SJCRH30 (cell line): ENCODE data around the gene C1S. TPM values are rescaled to one million over a fixed set of nuclear protein-coding genes. Genes with fewer than 3 reads are reported as not detected.
"Not testable (repeated sequence)": the region's sequence is repeated elsewhere in the genome, so short reads cannot be mapped to it uniquely, and the experiment has no call there.

Experiments
- DNase-seq, 2 experiments: peaks; one replicate each; pipeline ENCODE4 v3.0.0-alpha.2; 2015 to 2020
- H3K27ac ChIP-seq: fragments of 250-450 bp; sonication (Bioruptor Pico); 2 replicates; pipeline ENCODE4 v1.5.1; 2020; ENCODE audit warnings: mild to moderate bottlenecking, moderate library complexity
- H3K27me3 ChIP-seq: fragments of 250-450 bp; sonication (Bioruptor Pico); 2 replicates; pipeline ENCODE4 v1.5.1; 2020; ENCODE audit warnings: mild to moderate bottlenecking, moderate library complexity
- H3K36me3 ChIP-seq: fragments of 250-450 bp; sonication (Bioruptor Pico); 2 replicates; pipeline ENCODE4 v1.5.1; 2020; ENCODE audit warnings: mild to moderate bottlenecking, moderate library complexity
- H3K4me1 ChIP-seq: fragments of 250-450 bp; sonication (Bioruptor Pico); 2 replicates; pipeline ENCODE4 v1.5.1; 2020; ENCODE audit warnings: mild to moderate bottlenecking, moderate library complexity
- H3K4me3 ChIP-seq: fragments of 250-450 bp; sonication (Bioruptor Pico); 2 replicates; pipeline ENCODE4 v1.5.1; 2020; ENCODE audit warnings: mild to moderate bottlenecking, moderate library complexity
- H3K9me3 ChIP-seq: fragments of 250-450 bp; sonication (Bioruptor Pico); replicated peaks from 2 replicates; pipeline ENCODE4 v1.5.1; 2020; ENCODE audit warnings: mild to moderate bottlenecking, moderate library complexity
- total RNA-seq: library from RNA; depleted of rRNA; stranded (reverse); fragments of >200 nt; shearing (Covaris generic); gene quantifications from 2 replicates; pipeline ENCODE4 v1.2.3, GENCODE V29; 2014; rRNA removed

Gene C1S
- total RNA-seq = 0.61 TPM in 1 of 2 replicates, not detected in the other

- no peak within 1 kb of the TSS for H3K4me3 ChIP-seq
- no peaks in the 10 kb centered on the region for H3K36me3 ChIP-seq
- DNase-seq = peak; percentile 10 to 32
- peaks cover 18% of the 10 kb centered on the region for H3K27me3 ChIP-seq
- H3K27ac ChIP-seq = no peak within 1 kb of the TSS
- no peaks in the 10 kb centered on the region for H3K4me1 ChIP-seq
- H3K9me3 ChIP-seq = no peaks in the 10 kb centered on the region
These were observed at the start of gene C1S for GRCh38 chr12:7060353-7060954. Gene C1S, plus strand, starts transcription at chr12:7060718. Its CDS starts 1,195 bp downstream, at chr12:7061913.

- H3K27me3 ChIP-seq, DNase-seq, H3K36me3 ChIP-seq, H3K27ac ChIP-seq, H3K9me3 ChIP-seq, H3K4me1 ChIP-seq, H3K4me3 ChIP-seq: not testable (repeated sequence)
These were observed 49.1 kb upstream of the C1S start for GRCh38 chr12:7011398-7011797.

GRCh38 chr12:7012024-7012607, 48.4 kb upstream of the C1S start:
- Histone ChIP-seq H3K4me1 (peaks cover 2% of the 10 kb centered on the region; the same call in 1 of the 2 replicates), H3K27ac (no peak overlapping the region), H3K27me3 (no peaks in the 10 kb centered on the region), H3K9me3 (no peaks in the 10 kb centered on the region), H3K36me3 (peaks cover 2% of the 10 kb centered on the region; the same call in 1 of the 2 replicates), H3K4me3 (no peak overlapping the region)
- DNase-seq = no peak

GRCh38 chr12:7013101-7013500, 47.4 kb upstream of the C1S start:
- DNase-seq = no peak
- peaks cover 6% of the 10 kb centered on the region; the same call in 1 of the 2 replicates for H3K4me1 ChIP-seq
- no peaks in the 10 kb centered on the region for H3K27me3 ChIP-seq
- no peak overlapping the region for H3K4me3 ChIP-seq
- no peaks in the 10 kb centered on the region for H3K9me3 ChIP-seq
- no peak overlapping the region for H3K27ac ChIP-seq
- peaks cover 2% of the 10 kb centered on the region; the same call in 1 of the 2 replicates for H3K36me3 ChIP-seq

- Histone ChIP-seq H3K27ac (no peak overlapping the region), H3K4me1 (peaks cover 9% of the 10 kb centered on the region), H3K36me3 (no peaks in the 10 kb centered on the region), H3K9me3 (no peaks in the 10 kb centered on the region), H3K4me3 (no peak overlapping the region), H3K27me3 (no peaks in the 10 kb centered on the region)
- DNase-seq = no peak
These were observed 44.8 kb upstream of the C1S start for GRCh38 chr12:7015555-7016370.

- H3K27ac ChIP-seq = no peak overlapping the region
- no peaks in the 10 kb centered on the region for H3K36me3 ChIP-seq
- H3K27me3 ChIP-seq = no peaks in the 10 kb centered on the region
- no peaks in the 10 kb centered on the region for H3K9me3 ChIP-seq
- H3K4me3 ChIP-seq = peak overlapping the region; percentile 89
- peaks cover 9% of the 10 kb centered on the region for H3K4me1 ChIP-seq
- DNase-seq = peak in 1 of 2 experiments; percentile 22
These were observed 43.5 kb upstream of the C1S start for GRCh38 chr12:7016958-7017571.

DNA sequence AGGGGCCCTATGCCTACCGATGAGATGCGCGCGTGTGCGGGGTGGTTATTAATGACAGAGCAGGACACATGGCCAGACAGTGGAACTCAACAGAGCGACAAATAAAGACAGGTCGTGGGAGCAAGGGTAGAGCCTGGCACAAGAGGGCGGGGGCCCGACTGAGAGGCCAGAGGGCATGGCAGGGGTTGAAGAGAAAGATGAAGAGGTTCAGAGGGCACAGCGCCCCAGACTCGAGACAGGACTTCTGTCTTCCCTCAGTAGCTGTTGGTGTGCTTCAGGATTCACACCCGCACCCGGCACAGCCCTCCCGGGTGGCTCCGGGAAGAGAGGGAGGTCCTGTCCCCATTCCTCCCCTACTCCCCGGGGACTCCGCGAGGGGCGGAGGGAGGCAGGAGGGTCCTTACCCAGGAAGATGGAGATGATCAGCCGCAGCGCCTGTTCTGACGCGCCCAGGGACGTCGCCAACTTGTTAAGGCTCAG, 42.6 kb upstream of the C1S start:
- Histone ChIP-seq H3K27ac (peak overlapping the region; percentile 49), H3K36me3 (no peaks in the 10 kb centered on the region), H3K4me3 (peak overlapping the region; percentile 89), H3K9me3 (no peaks in the 10 kb centered on the region), H3K27me3 (no peaks in the 10 kb centered on the region), H3K4me1 (peaks cover 9% of the 10 kb centered on the region)
- peak; percentile 76 to 77 for DNase-seq

DNA sequence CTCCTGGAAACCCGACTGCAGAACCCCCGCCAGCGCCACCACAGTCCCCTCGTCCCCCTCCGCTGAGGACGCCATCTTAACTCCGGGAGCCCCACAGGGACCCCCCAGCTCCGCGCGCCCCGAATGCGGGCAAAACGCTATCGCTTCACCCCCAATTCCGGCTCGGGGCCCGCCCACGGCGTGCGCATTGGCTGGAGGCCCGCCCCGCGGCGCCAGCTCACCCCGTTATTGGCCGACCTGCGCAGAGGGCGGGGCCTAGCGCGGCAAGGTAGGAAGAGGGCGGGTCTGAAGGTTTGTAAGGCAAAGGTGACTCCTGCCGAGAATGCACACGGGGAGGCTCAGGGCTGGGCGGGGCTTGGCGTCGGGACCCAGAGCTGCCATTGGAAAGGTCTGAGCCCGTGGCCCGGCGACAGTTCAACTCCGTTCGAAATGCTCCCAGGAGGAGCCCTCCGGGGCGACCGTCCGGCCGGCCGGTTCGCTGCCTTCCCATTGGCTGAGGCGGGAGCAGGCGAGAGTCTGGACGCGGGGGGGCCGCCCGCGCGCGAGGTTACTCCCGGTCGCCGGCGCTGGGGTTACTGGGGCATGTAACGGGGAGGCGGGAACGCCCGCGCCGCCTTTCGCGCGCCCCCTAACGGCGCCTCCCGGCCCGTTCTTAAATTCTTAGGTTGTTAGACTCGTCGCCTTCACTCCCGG, 42.0 kb upstream of the C1S start, which contains the start of gene LPCAT3:
Gene LPCAT3 (minus strand): TSS at position 127 of the 693 bp plus-strand sequence. CDS start 52 bp downstream, at position 75.
- Histone ChIP-seq H3K27me3 (no peaks in the 10 kb centered on the region), H3K4me3 (peak within 1 kb of the TSS; percentile 89), H3K27ac (peak within 1 kb of the TSS; percentile 49), H3K4me1 (peaks cover 9% of the 10 kb centered on the region), H3K9me3 (no peaks in the 10 kb centered on the region), H3K36me3 (no peaks in the 10 kb centered on the region)
- peak; percentile 96 to 97 for DNase-seq

DNA sequence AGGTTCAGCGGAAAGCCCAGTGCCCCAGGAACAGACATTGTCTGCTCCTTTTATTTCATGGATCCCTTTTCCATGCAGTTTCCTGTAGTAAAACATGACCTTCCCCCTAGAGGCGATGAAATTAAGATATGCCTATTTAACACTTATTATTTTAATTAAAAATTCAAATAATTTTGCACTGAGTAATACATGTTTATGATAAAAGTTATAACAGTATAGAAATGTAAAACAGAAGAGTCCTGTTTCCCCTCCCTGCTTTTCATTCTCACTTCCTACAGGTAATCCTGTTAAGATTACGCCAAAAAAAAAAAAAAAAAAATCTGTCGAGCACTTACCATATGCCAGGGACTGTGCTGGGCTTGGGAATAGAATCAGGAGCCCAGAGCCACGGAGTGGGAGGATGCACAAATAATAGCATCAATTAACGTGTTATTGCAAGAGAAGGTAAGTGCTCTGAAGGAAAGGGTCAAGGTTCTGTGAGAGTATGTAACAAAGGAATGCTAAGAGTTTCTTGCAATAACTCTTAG, 41.4 kb upstream of the C1S start:
- H3K27me3 ChIP-seq = no peaks in the 10 kb centered on the region
- no peaks in the 10 kb centered on the region for H3K9me3 ChIP-seq
- H3K27ac ChIP-seq = peak overlapping the region; percentile 49; the same call in 1 of the 2 replicates
- H3K4me1 ChIP-seq = peaks cover 9% of the 10 kb centered on the region
- peak overlapping the region; percentile 89 for H3K4me3 ChIP-seq
- H3K36me3 ChIP-seq = no peaks in the 10 kb centered on the region
- peak in 1 of 2 experiments; percentile 19 for DNase-seq

- Histone ChIP-seq H3K36me3 (no peaks in the 10 kb centered on the region), H3K4me3 (no peak overlapping the region), H3K27me3 (no peaks in the 10 kb centered on the region), H3K9me3 (no peaks in the 10 kb centered on the region), H3K27ac (no peak overlapping the region), H3K4me1 (peaks cover 9% of the 10 kb centered on the region)
- no peak for DNase-seq
These were observed 38.6 kb upstream of the C1S start for GRCh38 chr12:7021956-7022355.

- Histone ChIP-seq H3K9me3 (no peaks in the 10 kb centered on the region), H3K36me3 (no peaks in the 10 kb centered on the region), H3K4me1 (peaks cover 3% of the 10 kb centered on the region; the same call in 1 of the 2 replicates), H3K27ac (no peak overlapping the region), H3K27me3 (no peaks in the 10 kb centered on the region), H3K4me3 (no peak overlapping the region)
- no peak for DNase-seq
These were observed 37.4 kb upstream of the C1S start for GRCh38 chr12:7023114-7023513.

DNA sequence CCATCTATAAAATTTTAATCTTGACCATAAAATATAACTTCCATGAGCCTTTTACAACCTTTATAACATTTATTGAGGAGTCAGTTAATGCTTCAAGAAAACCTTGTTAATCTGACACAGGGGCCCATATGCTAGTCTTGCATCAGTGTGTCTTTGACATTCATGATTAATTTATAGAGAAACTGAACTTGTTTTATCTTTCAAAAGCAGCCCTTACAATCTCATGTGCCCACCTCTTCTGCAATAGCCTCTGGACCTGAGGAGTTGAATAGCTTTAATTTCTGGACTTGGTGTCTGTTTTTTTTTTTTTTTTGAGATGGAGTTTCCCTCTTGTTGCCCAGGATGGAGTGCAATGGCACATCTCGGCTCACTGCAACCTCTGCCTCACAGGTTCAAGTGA, 33.7 kb upstream of the C1S start:
- Histone ChIP-seq H3K4me1 (no peaks in the 10 kb centered on the region), H3K27me3 (no peaks in the 10 kb centered on the region), H3K27ac (no peak overlapping the region), H3K36me3 (no peaks in the 10 kb centered on the region), H3K9me3 (no peaks in the 10 kb centered on the region), H3K4me3 (no peak overlapping the region)
- no peak for DNase-seq

DNA sequence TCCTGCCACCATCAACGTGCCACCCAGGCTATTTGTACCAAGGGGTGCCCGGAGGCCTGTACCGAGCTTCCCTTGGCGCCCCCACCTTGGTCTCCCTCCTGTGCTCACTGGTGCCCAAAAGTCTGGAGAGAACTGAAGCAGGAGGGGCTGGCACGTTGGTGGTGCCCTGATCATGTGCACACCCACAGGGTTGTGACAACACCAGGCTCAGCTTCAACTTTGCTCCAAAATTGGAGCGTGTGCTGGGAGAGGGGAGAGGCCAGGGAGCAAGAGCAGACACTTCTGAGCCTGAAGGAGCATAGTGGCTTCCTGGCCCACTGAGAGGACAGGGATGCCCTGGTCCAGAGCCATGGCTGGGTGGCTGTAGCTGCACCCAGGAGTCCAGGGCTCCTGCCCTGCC, 29.2 kb upstream of the C1S start:
- no peak overlapping the region for H3K4me3 ChIP-seq
- DNase-seq = no peak
- H3K9me3 ChIP-seq = no peaks in the 10 kb centered on the region
- no peaks in the 10 kb centered on the region for H3K27me3 ChIP-seq
- no peaks in the 10 kb centered on the region for H3K4me1 ChIP-seq
- H3K27ac ChIP-seq = no peak overlapping the region
- no peaks in the 10 kb centered on the region for H3K36me3 ChIP-seq

DNA sequence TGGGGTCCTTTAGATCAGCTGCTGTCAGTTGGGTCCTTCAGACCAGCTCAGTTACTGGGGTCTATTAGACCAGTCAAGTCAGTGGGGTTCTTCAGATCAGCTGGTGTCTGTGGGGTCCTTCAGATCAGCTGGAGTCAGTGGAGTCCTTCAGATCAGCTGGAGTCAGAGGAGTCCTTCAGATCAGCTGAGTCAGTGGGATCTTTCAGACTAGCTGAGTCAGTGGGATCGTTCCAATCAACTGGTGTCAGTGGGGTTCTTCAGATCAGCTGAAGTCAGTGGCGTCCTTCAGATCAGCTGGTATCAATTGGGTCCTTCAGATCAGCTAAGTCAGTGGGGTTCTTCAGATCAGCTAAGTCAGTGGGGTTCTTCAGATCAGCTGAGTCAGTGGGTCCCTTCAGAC, 27.5 kb upstream of the C1S start:
- no peak for DNase-seq
- Histone ChIP-seq H3K27ac (no peak overlapping the region), H3K36me3 (no peaks in the 10 kb centered on the region), H3K27me3 (no peaks in the 10 kb centered on the region), H3K4me3 (no peak overlapping the region), H3K9me3 (no peaks in the 10 kb centered on the region), H3K4me1 (no peaks in the 10 kb centered on the region)
